Measurements from ENCODE around the gene RAPGEF4. TPM values are rescaled to one million over a fixed set of nuclear protein-coding genes. Genes with fewer than 3 reads are reported as not detected.
"Not testable (repeated sequence)": the region's sequence is repeated elsewhere in the genome, so short reads cannot be mapped to it uniquely, and the experiment has no call there.

The RAPGEF4 gene
- total RNA-seq, 1 donor from 2014 or later = 1.7 TPM

DNA sequence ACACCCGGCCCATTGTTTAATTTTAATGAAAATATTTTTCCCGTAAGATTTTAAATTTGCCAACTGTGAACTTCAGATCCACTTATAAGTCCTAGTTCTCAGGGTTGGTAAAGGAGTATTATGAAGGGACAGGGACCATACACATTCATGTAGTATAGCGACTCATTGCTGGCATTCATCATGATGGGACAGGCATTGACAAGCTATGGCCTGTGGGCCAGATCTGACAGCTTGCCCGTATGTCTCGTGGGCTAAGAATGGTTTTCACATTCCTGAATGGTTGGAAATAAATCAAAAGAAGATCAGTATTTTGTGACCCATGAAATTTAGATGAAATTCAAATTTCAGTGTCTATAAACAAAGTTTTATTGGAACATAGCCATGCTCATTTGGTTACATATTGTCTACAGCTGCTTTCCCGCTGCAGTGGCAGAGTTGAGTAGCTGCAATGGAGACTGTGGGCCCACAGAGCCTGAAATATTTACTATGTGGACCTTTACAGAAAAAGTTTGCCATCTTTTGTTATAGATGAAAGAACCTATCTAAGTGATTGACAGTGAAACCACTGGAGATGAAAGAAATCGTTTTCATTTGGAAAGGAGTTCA lies 4.1 kb downstream of the RAPGEF4 start:
- H3K27me3 Mint-ChIP-seq (ENCODE audit: low read depth) = peaks cover 36% of the 10 kb centered on the region
- no peaks in the 10 kb centered on the region for H3K36me3 Mint-ChIP-seq (ENCODE audit: low read depth)
- H3K9me3 Mint-ChIP-seq = peaks cover 4% of the 10 kb centered on the region
- H3K27ac Mint-ChIP-seq (ENCODE audit: unreplicated experiment) = no peak overlapping the region
- no peak overlapping the region for H3K4me3 Mint-ChIP-seq
- TF ChIP-seq, protein P1, sequence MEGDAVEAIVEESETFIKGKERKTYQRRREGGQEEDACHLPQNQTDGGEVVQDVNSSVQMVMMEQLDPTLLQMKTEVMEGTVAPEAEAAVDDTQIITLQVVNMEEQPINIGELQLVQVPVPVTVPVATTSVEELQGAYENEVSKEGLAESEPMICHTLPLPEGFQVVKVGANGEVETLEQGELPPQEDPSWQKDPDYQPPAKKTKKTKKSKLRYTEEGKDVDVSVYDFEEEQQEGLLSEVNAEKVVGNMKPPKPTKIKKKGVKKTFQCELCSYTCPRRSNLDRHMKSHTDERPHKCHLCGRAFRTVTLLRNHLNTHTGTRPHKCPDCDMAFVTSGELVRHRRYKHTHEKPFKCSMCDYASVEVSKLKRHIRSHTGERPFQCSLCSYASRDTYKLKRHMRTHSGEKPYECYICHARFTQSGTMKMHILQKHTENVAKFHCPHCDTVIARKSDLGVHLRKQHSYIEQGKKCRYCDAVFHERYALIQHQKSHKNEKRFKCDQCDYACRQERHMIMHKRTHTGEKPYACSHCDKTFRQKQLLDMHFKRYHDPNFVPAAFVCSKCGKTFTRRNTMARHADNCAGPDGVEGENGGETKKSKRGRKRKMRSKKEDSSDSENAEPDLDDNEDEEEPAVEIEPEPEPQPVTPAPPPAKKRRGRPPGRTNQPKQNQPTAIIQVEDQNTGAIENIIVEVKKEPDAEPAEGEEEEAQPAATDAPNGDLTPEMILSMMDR (conservative IDR thresholded peaks at IDR 0.05) = no peak
- no peak for DNase-seq (ENCODE audit: low read depth, low spot score)
- H3K4me1 Mint-ChIP-seq = peaks cover 12% of the 10 kb centered on the region

DNA sequence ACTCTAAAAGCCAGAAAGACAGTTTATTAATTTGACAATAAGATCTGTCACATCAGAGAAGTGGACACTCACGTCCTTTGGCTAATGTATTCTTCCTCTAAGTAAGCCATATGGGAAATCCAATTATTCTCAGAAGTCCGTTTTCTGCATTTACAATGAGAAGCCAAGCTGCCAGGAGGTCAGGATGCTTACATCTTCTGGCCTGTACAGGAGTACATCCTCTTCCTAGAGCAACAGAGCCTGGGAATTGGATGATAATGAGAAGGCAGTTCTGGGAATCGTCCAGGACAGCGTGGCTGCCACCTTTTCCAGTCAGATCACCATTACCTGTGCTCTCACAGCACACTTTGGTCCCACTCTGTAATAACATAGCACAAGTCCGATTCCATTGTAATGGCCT lies 5.2 kb downstream of the RAPGEF4 start:
- H3K36me3 Mint-ChIP-seq (ENCODE audit: low read depth) = no peaks in the 10 kb centered on the region
- H3K4me1 Mint-ChIP-seq = peaks cover 12% of the 10 kb centered on the region
- no peak for DNase-seq (ENCODE audit: low read depth, low spot score)
- TF ChIP-seq, protein P1 (conservative IDR thresholded peaks at IDR 0.05) = no peak
- no peak overlapping the region for H3K4me3 Mint-ChIP-seq
- H3K27me3 Mint-ChIP-seq (ENCODE audit: low read depth) = peaks cover 30% of the 10 kb centered on the region
- no peak overlapping the region for H3K27ac Mint-ChIP-seq (ENCODE audit: unreplicated experiment)
- peaks cover 6% of the 10 kb centered on the region for H3K9me3 Mint-ChIP-seq

DNA sequence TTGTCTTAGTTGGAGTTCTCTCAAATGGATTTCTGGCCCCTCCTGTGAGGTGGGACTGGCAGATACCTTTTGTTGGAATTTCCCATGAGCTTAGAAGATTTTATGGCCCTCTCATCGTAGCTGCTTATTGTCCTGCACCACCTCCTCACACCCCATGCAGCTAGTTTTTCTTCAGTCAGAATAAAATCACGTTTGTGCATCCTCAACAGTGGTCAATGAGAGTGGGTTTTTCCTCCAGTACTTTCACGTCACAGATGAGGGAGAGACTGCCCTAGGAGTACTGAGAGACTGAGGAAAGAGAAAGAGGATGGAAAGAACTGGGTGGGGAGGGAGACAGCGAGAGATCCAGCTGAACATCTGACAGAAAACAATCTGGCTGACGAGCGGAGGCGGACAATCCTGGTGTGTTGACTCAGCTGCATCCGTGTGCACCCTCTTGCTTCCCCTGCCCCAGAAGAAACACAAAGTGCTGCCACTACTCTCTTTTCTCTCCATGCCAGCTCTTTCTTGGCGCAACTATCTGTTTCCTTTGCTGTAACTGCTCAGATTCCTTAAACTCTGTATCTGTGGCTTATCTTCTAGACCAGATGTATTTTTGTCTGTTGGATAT lies 7.4 kb downstream of the RAPGEF4 start:
- H3K4me1 Mint-ChIP-seq = peaks cover 4% of the 10 kb centered on the region
- TF ChIP-seq, protein P1 (conservative IDR thresholded peaks at IDR 0.05) = no peak
- H3K27ac Mint-ChIP-seq (ENCODE audit: unreplicated experiment) = no peak overlapping the region
- peaks cover 10% of the 10 kb centered on the region for H3K27me3 Mint-ChIP-seq (ENCODE audit: low read depth)
- no peak overlapping the region for H3K4me3 Mint-ChIP-seq
- peaks cover 4% of the 10 kb centered on the region for H3K36me3 Mint-ChIP-seq (ENCODE audit: low read depth)
- peaks cover 9% of the 10 kb centered on the region for H3K9me3 Mint-ChIP-seq
- DNase-seq (ENCODE audit: low read depth, low spot score) = no peak

DNA sequence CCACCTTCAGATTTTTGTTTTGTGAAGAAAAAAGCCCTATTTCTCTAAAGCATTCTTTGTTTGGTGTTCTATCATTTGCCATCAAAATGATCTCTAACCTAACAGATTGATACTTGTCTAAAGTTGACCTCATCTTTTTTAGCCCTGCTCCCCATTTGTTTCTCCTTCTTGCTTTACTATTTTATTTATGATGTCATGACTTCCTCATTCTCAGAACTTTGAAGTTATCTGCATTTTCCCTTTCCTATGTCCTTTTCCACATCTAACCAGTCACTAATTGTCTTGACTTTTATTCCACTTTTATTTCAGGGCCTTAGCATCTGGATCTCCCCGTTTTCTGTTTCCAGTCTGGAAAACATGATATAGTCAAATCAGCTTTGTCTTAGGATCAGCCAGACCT lies 8.3 kb downstream of the RAPGEF4 start:
- Mint-ChIP-seq H3K36me3 (ENCODE audit: low read depth) (peaks cover 4% of the 10 kb centered on the region), H3K4me1 (peaks cover 4% of the 10 kb centered on the region), H3K27me3 (ENCODE audit: low read depth) (peaks cover 3% of the 10 kb centered on the region), H3K9me3 (peaks cover 11% of the 10 kb centered on the region), H3K27ac (ENCODE audit: unreplicated experiment) (no peak overlapping the region), H3K4me3 (no peak overlapping the region)
- TF ChIP-seq, protein P1 (conservative IDR thresholded peaks at IDR 0.05) = no peak
- no peak for DNase-seq (ENCODE audit: low read depth, low spot score)

DNA sequence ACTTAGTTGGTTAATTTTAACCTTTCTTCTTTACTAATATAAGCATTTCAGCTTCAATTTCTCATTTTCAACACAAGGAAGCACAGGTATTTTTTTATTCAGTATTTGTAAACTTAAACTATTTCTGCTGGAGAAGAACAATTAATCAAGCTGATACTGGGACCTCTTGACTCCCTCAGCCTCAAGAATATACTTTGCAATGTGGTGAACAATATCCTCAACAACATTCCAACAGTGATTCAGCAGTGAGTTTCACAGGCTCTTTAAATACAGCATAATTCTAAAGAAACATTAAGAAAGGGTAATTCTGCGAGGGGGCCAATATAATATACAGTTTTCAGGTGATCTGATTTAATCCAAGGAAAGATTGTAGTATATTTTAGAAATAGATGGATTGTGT lies 10.0 kb downstream of the RAPGEF4 start:
- Mint-ChIP-seq H3K4me1 (peaks cover 9% of the 10 kb centered on the region), H3K9me3 (peaks cover 15% of the 10 kb centered on the region), H3K27me3 (ENCODE audit: low read depth) (no peaks in the 10 kb centered on the region), H3K4me3 (no peak overlapping the region), H3K27ac (ENCODE audit: unreplicated experiment) (no peak overlapping the region), H3K36me3 (ENCODE audit: low read depth) (peaks cover 9% of the 10 kb centered on the region)
- DNase-seq (ENCODE audit: low read depth, low spot score) = no peak
- TF ChIP-seq, protein P1 (conservative IDR thresholded peaks at IDR 0.05) = no peak

DNA sequence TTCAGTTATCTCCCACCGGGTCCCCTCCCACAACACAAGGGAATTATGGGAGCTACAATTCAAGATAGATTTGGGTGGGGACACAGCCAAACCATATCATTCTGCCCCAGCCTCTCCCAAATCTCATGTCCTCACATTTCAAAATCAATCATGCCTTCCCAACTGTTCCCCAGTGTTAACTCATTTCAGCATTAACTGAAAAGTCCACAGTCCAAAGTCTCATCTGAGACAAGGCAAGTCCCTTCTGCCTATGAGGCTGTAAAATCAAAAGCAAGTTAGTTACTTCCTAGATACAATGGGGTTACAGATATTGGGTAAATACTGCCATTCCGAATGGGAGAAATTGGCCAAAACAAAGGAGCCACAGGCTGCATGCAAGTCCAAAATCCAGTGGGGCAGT lies 12.9 kb downstream of the RAPGEF4 start:
- H3K4me1 Mint-ChIP-seq; H3K27ac Mint-ChIP-seq (ENCODE audit: unreplicated experiment); DNase-seq (ENCODE audit: low read depth, low spot score); H3K27me3 Mint-ChIP-seq (ENCODE audit: low read depth); H3K36me3 Mint-ChIP-seq (ENCODE audit: low read depth); H3K4me3 Mint-ChIP-seq: not testable (repeated sequence)
- H3K9me3 Mint-ChIP-seq = peaks cover 15% of the 10 kb centered on the region
